ENCODE data around the gene ISYNA1. TPM values are rescaled to one million over a fixed set of nuclear protein-coding genes. Genes with fewer than 3 reads are reported as not detected.

Gene ISYNA1
- total RNA-seq, 1 experiment from 2014 or later = 236 TPM

- ATAC-seq (no peak), DNase-seq (ENCODE audit: low spot score) (no peak)
- TF ChIP-seq HMGA2 (CRISPR knock-in tag; IDR thresholded peaks at IDR 0.05) = no peak
- TF ChIP-seq ZNF425 (CRISPR knock-in tag; conservative IDR thresholded peaks at IDR 0.05) = no peak
- TF ChIP-seq TEAD1 (CRISPR knock-in tag; IDR thresholded peaks at IDR 0.05) = no peak
- no peak for TF ChIP-seq AR (CRISPR knock-in tag; IDR thresholded peaks at IDR 0.05)
- TF ChIP-seq FOXK1 (CRISPR knock-in tag; IDR thresholded peaks at IDR 0.05) = no peak
- TF ChIP-seq ETV6 (CRISPR knock-in tag; IDR thresholded peaks at IDR 0.05) = no peak
- no peak for TF ChIP-seq ZNF121 (CRISPR knock-in tag; IDR thresholded peaks at IDR 0.05)
- peaks cover 3% of the 10 kb centered on the region for H3K36me3 Mint-ChIP-seq
- H3K4me3 Mint-ChIP-seq = no peak overlapping the region
- H3K27ac Mint-ChIP-seq = no peak overlapping the region
- H3K27me3 Mint-ChIP-seq (ENCODE audit: low read depth) = no peaks in the 10 kb centered on the region
- peaks cover 39% of the 10 kb centered on the region for H3K4me1 Mint-ChIP-seq
- POLR2A ChIA-PET = interaction anchor here (2.0 kb wide), 1 partner anchor 16 kb away, joined by 12 read pairs; the partner anchor contains the start of gene SSBP4
- CTCF ChIA-PET = interaction anchor here (0.6 to 2.5 kb wide), 5 partner anchors 13 to 412 kb away, joined by 3 to 9 read pairs (median 3); no protein-coding TSS in a partner anchor
- no peaks in the 10 kb centered on the region for H3K9me3 Mint-ChIP-seq
Measured at GRCh38 chr19:18435178-18435841, 2.6 kb downstream of the ISYNA1 start.

DNA sequence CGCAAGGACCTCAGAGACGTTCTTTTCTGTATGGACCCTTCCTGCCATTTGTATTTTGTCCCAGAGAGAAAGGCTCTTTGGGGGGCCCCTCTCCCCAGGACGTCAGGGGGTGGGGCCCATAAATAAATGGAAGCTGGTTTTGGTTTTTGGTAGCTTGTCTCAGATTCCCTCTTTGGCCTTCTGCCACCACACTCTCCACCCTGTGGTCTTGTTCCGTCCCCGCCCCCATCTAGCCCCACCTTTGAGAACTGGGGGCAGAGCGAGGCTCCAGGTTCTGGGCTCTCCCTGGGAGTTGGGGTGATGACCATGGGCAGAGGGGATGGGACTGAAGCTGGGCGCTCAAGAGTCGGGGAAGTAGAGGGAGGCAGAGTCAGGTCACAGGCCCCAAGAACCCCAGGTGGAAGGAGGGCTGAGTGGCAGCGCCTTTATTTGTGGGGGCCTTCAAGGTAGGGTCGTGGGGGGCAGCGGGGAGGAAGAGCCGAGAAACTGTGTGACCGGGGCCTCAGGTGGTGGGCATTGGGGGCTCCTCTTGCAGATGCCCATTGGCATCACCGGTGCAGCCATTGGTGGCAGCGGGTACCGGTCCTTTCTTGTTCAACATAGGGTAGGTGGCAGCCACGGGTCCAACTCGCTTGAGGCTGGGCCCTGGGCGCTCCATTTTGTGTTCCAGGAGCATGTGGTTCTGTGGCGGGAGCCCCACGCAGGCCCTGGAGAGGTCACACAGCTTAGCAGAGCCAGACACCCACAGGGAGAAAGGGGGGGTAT lies 3.3 kb downstream of the ISYNA1 start:
- CTCF ChIA-PET = interaction anchor here (0.7 to 2.5 kb wide), 7 partner anchors 12 to 155 kb away, joined by 3 to 9 read pairs (median 3); partner anchors contain the start of gene GDF15
- peaks cover 3% of the 10 kb centered on the region for H3K36me3 Mint-ChIP-seq
- H3K4me3 Mint-ChIP-seq = peak overlapping the region; percentile 61
- no peak for ATAC-seq
- DNase-seq (ENCODE audit: low spot score) = no peak
- POLR2A ChIA-PET = interaction anchor here (0.9 to 2.0 kb wide), 2 partner anchors 16 to 18 kb away, joined by 3 to 12 read pairs; partner anchors contain the start of gene SSBP4
- peaks cover 38% of the 10 kb centered on the region for H3K4me1 Mint-ChIP-seq
- no peaks in the 10 kb centered on the region for H3K27me3 Mint-ChIP-seq (ENCODE audit: low read depth)
- no peaks in the 10 kb centered on the region for H3K9me3 Mint-ChIP-seq
- no peak overlapping the region for H3K27ac Mint-ChIP-seq
- TF ChIP-seq NFE2L1 (CRISPR knock-in tag; IDR thresholded peaks at IDR 0.05) = no peak
- no peak for TF ChIP-seq NR1H2 (CRISPR knock-in tag; IDR thresholded peaks at IDR 0.05)
- no peak for TF ChIP-seq IRF2 (CRISPR knock-in tag; IDR thresholded peaks at IDR 0.05; ENCODE audit: borderline replicate concordance, low read depth)
- TF ChIP-seq KAT7 (CRISPR knock-in tag; IDR thresholded peaks at IDR 0.05; ENCODE audit: borderline replicate concordance) = no peak
- no peak for TF ChIP-seq E2F5 (CRISPR knock-in tag; IDR thresholded peaks at IDR 0.05)
- TF ChIP-seq FOXK1 (CRISPR knock-in tag; IDR thresholded peaks at IDR 0.05) = no peak
- TF ChIP-seq ZNF263 (CRISPR knock-in tag; IDR thresholded peaks at IDR 0.05; ENCODE audit: low read depth) = no peak
- TF ChIP-seq, protein P1, sequence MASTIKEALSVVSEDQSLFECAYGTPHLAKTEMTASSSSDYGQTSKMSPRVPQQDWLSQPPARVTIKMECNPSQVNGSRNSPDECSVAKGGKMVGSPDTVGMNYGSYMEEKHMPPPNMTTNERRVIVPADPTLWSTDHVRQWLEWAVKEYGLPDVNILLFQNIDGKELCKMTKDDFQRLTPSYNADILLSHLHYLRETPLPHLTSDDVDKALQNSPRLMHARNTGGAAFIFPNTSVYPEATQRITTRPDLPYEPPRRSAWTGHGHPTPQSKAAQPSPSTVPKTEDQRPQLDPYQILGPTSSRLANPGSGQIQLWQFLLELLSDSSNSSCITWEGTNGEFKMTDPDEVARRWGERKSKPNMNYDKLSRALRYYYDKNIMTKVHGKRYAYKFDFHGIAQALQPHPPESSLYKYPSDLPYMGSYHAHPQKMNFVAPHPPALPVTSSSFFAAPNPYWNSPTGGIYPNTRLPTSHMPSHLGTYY (CRISPR knock-in tag; IDR thresholded peaks at IDR 0.05) = no peak
- TF ChIP-seq USF1 (CRISPR knock-in tag; IDR thresholded peaks at IDR 0.05) = no peak
- TF ChIP-seq USF2 (CRISPR knock-in tag; IDR thresholded peaks at IDR 0.05) = no peak
- no peak for TF ChIP-seq TP53 (CRISPR knock-in tag; IDR thresholded peaks at IDR 0.05)
- TF ChIP-seq CDX4 (CRISPR knock-in tag; IDR thresholded peaks at IDR 0.05; ENCODE audit: borderline replicate concordance) = no peak
- TF ChIP-seq ZMAT4 (CRISPR knock-in tag; IDR thresholded peaks at IDR 0.05) = no peak
- TF ChIP-seq, protein P2, sequence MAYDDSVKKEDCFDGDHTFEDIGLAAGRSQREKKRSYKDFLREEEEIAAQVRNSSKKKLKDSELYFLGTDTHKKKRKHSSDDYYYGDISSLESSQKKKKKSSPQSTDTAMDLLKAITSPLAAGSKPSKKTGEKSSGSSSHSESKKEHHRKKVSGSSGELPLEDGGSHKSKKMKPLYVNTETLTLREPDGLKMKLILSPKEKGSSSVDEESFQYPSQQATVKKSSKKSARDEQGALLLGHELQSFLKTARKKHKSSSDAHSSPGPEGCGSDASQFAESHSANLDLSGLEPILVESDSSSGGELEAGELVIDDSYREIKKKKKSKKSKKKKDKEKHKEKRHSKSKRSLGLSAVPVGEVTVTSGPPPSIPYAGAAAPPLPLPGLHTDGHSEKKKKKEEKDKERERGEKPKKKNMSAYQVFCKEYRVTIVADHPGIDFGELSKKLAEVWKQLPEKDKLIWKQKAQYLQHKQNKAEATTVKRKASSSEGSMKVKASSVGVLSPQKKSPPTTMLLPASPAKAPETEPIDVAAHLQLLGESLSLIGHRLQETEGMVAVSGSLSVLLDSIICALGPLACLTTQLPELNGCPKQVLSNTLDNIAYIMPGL (CRISPR knock-in tag; IDR thresholded peaks at IDR 0.05) = no peak

All from WTC11 (cell line).